Cardiac septum (tissue), 1 donor: Measurements from ENCODE around the gene MT1B. TPM values are rescaled to one million over a fixed set of nuclear protein-coding genes. Genes with fewer than 3 reads are reported as not detected.
"Not testable (repeated sequence)": the region's sequence is repeated elsewhere in the genome, so short reads cannot be mapped to it uniquely, and the experiment has no call there.

Experiments
- DNase-seq: peaks from one replicate; pipeline ENCODE4 v3.0.0-alpha.2; 2020; ENCODE audit warnings: low spot score
- intact Hi-C: fragments of 100-400 bp; cut with DNase I; formaldehyde crosslinking; loops from one replicate; pipeline ENCODE4 v1.14.0; 2022
- total RNA-seq: library from RNA; stranded (reverse); fragmentation: NEBNext Ultra II Directional; extraction: Animal tissue kit (Norgen Biotek cat#: 25700); gene quantifications from one replicate; pipeline ENCODE4 v1.2.1, GENCODE V29; 2021
- donor health status: DM: no; HTN: no; CAD: no.

MT1B gene
- total RNA-seq, 1 donor from 2014 or later = not detected

DNA sequence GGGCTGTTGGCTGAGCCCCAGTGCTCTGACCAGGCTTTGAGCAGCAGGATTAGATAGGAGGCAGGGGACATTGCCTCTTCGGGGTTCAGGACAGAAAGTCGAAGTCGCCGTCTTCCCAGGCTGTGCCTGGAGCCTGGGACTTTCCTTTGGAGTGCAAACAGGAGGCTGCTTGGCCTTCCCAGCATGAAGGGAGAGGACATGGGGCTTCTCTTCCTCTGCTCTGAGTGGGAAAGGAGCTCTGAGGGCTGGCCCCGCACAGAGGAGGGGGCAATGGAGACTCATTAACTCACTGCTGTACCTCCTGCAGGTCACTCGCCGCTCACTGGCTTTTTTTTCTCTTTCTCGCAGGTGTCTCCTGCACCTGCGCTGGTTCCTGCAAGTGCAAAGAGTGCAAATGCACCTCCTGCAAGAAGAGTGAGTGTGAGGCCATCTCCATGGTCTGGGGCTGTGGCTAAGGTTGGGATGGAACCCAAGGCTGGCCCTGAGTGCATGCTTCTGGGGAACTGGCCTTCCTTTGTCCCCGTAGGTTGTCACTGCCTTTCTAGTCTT lies 6.7 kb downstream of the MT1B start:
- no peak for DNase-seq
- intact Hi-C loops = no loop called here

DNA sequence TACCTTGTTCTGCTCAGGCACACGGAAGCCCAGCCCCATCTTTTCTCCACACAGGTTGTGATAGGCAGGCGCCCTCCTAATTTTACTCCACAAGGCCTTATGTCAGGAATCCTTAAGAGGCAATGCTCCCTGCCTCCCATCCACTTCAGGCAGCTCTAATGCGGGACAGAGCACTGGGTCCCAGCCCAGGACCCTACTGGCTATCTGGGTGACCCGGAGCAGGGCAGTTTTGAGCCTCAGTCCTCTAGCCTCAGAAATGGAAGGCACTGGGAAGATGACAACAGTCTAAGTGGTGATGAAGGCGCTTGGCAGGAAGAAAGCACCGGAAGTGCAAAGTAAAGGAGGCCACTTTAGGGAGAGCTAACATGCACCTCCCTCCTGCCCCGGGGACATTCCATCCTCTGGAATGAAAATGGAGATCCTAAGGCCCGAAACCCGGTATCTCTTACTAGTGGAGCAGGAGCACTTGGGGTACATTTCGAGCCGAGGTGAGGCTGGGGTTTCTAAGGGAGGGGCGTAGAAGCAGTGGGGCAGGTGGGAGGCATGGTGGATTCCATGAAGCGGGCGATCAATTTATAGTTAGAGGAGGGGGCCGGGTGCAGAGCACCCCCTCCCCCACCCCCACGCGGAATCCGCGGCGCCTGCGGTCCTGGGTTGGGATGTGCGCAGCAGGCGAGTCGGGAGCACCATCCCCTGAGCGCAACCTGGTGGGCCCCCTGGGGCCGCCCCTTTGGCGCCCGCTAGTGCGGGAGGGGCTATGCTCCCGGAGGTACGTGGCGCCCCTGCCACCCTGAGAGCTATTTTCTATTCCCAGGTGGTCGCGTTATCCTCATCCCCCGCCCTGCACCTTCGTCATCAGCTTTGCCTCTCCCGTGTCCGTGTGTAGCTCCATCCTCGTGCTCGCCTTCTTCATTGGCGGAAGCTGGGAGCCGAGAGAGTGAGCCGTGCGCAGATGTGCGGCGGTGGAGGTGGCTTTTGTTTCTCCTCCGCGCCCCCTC lies 11.0 kb downstream of the MT1B start:
- intact Hi-C loops = no loop called here
- no peak for DNase-seq

DNA sequence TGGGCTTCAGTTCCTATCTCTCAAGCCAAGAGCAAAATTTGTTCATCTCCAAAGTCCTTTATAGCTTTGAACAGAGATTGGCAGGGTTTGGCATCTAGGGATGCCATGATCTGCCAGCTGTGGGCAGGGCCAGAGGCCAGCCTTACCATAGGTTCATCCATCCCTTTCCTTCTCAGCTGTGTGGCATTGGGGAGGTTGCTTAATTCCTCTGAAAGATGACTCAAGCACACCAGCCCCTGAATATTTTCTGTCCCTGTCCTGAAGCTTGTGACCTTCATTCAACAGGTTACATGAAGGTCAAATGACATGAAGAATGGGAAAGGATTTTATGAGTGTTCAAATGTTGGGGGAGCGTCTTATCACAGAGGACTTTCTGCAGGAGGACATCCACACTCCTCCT lies 12.8 kb downstream of the MT1B start:
- intact Hi-C loops = no loop called here
- no peak for DNase-seq

DNA sequence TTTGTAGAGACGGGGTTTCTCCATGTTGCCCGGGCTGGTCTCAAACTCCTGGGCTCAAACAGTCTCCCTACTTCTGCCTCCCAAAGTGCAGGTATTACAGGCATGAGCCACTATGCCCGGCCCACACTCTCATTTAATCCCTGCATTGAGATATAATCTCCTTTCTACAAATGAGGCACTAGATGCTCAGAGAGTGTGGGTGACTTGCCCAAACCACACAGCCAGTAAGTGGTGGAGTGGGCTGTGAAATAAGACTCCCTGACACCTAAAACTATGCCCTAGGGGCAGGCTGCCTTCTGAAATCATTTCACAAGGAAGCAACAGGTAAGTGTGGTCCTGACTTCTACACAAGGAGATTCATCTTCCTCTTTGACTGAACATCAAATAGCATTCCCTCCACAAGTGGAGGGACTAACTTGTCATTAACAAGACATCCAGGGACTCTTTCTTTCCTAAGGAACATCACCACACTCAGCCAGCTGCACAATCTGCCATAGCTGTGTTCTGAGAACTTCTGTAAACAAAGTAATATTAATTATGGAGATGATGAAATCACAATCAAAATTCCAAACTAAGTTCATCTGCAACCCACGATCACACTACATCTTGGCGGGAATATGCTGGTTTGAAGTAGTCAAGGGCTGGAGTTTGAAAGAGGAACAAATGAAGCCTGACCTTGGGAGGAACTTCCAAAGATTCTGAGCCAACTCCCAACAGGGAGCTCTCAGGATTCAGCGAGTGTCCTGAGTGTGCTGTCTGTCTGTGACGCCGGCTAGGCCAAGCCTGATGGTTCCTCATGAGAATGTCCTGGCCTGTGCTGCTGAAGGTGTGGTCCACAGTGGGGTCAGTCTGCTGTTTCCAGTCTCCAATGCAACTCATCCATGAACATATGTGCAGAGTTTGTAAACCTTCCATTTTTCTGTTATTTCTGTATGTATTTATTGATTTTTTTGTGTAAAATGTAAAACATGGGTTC lies 13.9 kb downstream of the MT1B start:
- intact Hi-C loops, DNase-seq: not testable (repeated sequence)

DNA sequence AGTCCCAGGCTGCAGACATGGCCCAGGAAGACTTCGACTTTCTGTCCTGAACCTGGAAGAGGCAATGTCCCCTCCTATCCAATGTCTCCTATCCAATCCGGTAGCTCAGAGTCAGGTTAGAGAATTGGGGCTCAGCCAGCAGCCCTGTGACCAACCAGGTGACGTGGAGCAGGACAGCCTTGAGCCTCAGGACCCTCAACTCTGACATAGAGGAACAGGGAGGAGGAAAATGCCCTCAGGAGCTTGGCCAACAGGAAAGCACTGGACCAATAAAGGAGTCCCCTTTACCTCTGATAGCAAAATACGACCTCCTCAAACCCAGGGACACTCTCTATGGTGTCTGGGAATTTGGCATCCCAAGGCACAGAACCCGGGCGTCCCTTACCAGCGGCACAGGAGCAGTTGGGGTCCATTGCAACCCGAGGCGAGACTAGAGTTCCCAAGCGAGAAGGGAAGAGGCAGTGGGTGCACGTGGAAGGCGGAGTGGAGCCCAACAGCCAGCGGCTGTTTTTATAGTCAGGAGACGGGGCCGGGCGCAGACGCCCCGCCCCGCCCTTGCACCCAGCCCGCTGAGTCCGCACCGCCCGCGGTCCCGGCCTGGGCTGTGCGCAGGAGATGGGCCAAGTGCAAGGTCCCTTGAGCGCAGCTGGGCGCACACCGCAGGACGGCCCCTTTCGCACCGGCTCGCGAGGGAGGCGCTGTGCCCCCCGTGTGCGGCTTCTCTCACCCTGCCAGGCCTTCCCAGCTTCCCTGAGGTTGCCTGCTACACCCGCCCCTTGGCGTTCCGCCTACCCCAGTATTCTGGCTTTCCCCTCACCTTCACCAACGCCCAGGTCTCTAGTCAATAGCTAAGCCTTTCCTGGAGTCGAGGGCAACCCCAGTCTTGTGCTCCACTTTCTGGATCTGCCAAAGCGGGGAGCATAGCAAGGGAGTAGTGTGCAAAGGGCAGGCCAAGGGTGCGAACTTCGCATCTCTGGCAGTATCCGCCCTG lies 16.2 kb downstream of the MT1B start, which contains the start of gene MT1G:
MT1G (minus strand) TSS at position 485 of the 991 bp plus-strand sequence; CDS start at position 413, 72 bp downstream.
- intact Hi-C loops = no loop called here
- DNase-seq = no peak

DNA sequence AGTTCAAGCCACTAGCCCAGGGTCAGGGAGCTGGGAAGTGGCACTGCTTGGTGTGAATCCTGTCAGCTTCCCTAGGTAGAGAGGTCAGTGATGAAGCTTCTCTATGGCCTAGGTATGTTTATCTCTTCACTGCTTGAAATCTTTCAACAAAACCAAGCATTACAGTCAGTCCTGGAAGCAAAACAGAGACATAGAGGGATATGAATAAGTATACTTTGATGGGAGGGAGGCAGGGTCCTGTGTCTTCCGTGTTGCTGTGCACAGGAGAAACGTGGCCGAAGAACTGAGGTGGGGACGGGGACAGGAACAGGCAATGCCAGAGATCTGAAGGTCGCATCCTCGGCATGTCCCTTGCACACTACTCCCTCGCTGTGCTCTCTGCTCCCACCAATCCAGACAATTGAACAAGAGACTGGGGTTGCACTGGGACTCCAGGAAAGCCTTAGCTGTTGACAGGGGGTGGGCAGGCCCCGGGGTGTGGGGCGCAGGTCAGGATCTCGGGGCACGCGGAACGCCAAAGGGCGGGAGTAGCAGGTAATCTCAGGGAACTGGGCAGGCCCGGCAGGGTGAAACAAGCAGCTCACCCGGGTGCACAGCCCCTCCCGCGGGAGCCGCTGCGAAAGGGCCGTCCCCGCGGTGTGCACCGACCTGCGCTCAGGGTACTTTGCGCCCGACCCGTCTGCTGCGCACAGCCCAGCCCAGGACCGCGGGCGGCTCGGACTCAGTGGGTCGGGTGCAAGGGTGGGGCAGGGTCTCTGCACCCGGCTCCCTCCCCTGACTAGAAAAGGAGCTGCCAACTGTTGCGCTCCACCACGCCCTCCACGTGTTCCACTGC lies 17.5 kb downstream of the MT1B start, which contains the start of gene MT1H:
MT1H (plus strand) TSS at position 810 of the 835 bp plus-strand sequence. CDS start 71 bp downstream, outside the sequence.
- intact Hi-C loops = no loop called here
- no peak for DNase-seq

DNA sequence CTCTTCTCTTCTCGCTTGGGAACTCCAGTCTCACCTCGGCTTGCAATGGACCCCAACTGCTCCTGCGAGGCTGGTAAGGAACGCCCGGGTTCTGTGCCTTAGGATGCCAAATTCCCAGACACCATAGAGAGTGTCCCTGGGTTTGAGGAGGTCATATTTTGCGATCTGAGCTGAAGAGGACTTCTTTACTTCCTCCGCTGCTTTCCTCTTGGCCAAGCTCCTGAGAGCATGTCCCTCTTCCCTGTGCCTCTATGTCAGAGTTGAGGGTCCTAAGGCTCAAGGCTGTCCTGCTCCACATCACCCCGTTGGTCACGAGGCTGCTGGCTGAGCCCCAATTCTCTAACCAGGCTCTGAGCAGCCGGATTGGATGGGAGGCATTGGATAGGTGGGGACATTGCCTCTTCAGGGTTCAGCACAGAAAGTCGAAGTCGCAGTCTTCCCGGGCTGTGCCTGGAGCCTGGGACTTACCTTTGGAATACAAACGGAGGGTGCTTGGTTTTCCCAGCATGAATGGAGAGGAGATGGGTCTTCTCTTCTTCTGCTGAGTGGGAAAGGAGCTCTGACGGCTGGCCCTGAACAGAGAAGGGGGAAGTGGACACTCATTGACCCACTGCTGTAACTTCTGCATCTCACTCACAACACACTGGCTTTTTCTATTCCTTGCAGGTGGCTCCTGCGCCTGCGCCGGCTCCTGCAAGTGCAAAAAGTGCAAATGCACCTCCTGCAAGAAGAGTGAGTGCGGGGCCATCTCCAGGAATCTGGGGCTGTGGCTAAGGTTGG lies 18.3 kb downstream of the MT1B start:
- no peak for DNase-seq
- intact Hi-C loops = no loop called here

DNA sequence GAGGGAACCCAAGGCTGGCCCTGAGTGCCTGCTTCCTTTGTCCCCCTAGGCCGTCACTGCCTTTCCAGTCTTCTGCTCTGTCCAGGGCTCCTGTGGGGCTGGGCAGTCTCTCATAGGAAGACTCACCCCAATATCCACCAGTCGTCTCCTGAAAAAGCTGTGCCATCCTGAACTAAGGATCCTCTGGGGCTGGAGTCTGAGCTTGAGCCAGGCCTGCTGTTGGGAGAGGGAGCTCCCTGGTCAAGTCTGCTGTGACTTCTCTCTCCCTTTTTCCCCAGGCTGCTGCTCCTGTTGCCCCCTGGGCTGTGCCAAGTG lies 18.9 kb downstream of the MT1B start:
- intact Hi-C loops = no loop called here
- no peak for DNase-seq

DNA sequence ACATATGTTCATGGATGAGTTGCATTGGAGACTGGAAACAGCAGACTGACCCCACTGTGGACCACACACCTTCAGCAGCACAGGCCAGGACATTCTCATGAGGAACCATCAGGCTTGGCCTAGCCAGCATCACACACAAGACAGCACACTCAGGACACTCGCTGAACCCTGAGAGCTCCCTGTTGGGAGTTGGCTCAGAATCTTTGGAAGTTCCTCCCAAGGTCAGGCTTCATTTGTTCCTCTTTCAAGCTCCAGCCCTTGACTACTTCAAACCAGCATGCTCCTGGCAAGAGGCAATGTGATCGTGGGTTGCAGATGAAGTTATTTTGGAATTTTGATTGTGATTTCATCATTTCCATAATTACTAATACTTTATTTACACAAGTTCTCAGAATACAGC lies 20.0 kb downstream of the MT1B start:
- DNase-seq, intact Hi-C loops: not testable (repeated sequence)

DNA sequence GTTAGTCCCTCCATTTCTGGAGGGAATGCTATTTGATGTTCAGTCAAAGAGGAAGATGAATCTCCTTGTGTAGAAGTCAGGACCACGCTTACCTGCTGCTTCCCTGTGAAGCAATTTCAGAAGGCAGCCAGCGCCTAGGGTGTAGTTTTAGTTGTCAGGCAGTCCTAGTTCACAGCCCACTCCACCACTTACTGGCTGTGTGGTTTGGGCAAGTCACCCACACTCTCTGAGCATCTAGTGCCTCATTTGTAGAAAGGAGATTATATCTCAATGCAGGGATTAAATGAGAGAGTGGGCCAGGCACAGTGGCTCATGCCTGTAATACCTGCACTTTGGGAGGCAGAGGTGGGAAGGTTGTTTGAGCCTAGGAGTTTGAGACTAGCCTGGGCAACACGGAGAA lies 20.5 kb downstream of the MT1B start:
- DNase-seq, intact Hi-C loops: not testable (repeated sequence)

DNA sequence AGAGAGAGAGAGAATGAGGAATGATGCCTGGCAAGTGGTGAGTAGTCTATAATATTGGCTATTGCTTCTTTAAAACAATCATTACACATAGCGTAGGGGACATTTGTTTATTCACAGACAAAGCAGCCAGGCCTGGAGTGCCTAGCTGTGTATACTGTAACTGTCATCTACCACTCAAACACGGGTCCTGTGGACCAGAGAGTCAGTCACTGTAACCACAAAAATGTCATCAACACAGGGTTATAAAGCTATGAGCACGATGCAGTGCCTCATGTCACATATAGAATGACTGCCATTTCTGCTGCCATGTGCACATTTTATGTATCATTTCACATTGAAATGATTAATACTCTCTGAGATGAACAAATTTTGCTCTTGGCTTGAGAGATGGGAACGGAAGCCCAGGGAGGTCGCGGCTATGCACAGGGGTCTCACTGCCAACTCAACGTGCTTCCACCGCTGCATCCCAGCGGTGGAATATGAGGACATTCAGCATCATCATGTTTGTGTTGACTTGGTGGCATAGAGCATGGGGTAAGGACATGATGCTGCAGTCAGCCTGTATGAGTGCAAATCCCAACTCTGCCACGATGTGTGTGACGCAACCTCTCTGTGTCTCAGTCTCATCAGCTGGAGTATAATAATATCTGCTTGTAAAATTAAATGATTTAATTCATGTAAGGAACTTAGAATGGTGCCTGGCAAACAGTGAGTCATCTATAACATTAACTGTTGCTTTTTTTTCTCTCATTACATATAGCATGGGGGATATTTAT lies 21.3 kb downstream of the MT1B start:
- intact Hi-C loops = no loop called here
- DNase-seq = no peak

DNA sequence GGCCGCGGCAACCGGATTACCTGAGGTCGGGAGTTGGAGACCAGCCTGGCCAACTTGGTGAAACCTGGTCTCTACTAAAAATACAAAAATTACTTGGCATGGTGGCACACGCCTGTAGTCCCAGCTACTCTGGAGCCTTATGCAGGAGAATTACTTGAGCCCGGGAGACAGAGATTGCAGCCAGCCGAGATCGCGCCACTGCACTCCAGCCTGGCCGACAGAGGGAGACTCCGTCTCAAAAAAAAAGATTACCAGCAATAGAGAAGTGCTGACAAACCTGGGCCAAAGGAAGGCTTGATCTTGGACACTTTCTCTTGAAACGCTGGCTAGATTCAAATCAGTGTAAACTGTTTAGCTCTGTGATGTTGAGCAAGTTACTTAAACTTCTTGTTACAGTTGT lies 22.2 kb downstream of the MT1B start:
- DNase-seq = no peak
- intact Hi-C loops = loop anchor here (2.0 kb wide), 1 partner anchor 29 kb away; no protein-coding TSS in a partner anchor

DNA sequence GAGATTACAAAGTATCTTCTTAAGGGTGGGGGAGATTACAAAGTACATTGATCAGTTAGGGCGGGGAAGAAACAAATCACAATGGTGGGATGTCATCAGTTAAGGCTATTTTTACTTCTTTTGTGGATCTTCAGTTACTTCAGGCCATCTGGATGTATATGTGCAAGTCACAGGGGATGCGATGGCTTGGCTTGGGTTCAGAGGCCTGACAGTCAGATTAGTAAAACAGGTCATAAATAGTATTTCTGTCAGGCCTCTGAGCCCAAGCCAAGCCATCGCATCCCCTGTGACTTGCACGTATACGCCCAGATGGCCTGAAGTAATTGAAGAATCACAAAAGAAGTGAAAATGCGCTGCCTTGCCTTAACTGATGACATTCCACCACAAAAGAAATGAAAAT lies 22.9 kb downstream of the MT1B start:
- intact Hi-C loops = loop anchor here (2.0 kb wide), 1 partner anchor 28 kb away; no protein-coding TSS in a partner anchor
- not testable (repeated sequence) for DNase-seq

DNA sequence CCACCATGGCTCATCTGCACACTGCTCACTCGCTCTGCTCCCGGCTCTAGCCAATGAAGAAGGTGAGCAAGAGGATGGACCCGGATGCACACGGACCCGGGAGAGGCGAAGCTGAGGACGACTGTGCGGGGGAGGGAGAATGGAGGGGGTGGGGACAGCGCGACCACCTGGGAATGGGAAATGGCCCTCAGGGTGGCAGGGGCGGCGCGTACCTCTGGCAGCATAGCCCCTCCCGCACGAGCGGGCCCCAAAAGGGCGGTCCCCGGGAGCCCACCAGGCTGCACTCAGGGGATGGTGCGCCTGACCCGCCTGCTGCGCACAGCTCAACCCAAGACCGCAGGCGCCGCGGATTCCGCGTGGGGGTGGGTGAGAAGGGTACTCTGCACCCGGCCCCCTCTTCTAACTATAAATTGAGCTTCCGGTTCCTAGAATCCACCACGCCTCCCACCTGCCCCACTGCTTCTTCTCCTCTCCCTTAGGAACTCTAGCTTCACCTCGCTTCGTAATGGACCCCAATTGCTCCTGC lies 24.1 kb downstream of the MT1B start:
- DNase-seq = no peak
- intact Hi-C loops = loop anchor here (2.0 kb wide), 1 partner anchor 27 kb away; no protein-coding TSS in a partner anchor

DNA sequence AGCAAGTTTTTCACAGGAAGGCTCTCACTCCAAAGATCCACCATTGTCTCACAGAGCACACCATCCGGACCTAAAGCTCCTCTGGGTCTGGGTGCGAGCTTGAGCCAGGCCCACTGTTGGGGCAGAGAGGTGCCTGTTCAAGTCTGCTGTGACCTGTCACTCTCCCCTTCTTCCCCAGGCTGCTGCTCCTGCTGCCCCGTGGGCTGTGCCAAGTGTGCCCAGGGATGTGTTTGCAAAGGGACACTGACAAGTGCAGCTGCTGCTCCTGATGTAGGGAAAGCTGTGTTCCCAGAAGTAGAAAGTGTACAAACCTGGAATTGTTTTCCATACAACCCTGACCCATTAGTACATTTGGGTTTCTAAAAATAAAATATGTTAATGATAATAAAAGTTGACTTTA lies 25.8 kb downstream of the MT1B start:
- intact Hi-C loops = no loop called here
- DNase-seq = no peak
